Endothelial cell of umbilical vein (primary cell): Measurements from ENCODE around the gene SH3BP1. TPM values are rescaled to one million over a fixed set of nuclear protein-coding genes. Genes with fewer than 3 reads are reported as not detected.

Experiments used
- BruUV-seq: library from RNA; stranded (reverse); fragments of 400-500 nt; replicated peaks from 2 replicates; lab custom pipeline; 2021; lab: Mats Ljungman, UMichigan
- CTCF ChIA-PET: fragments of 300-600, 350-600 bp; sonication (Branson Sonifier 250); formaldehyde crosslinking; loops from one replicate; lab custom pipeline; 2021; ENCODE audit warnings: antibody characterized with exemption, inconsistent platforms; lab: Charles Lee
- POLR2A ChIA-PET: fragments of 300-600, 350-600 bp; sonication (Branson Sonifier 250); formaldehyde crosslinking; loops from one replicate; lab custom pipeline; 2021; ENCODE audit warnings: antibody characterized with exemption, inconsistent platforms; lab: Charles Lee
- DNase-seq: peaks from one replicate; pipeline ENCODE4 v3.0.0-alpha.2; 2011; ENCODE audit warnings: low read depth, low spot score
- FAIRE-seq: peaks from 2 replicates; lab custom pipeline; 2011; peaks lifted over from hg19 to GRCh38; lab: Jason Lieb, UNC
- H2AFZ ChIP-seq: 2 replicates; pipeline ENCODE4 v1.6.0; 2012; ENCODE audit warnings: low read depth, low read length, control low read depth, inconsistent platforms
- H3K27ac ChIP-seq: 2 replicates; pipeline ENCODE4 v1.5.1; 2011; ENCODE audit warnings: low read depth, mild to moderate bottlenecking, control low read depth, low read length, moderate library complexity; ENCODE audit not compliant: insufficient read depth
- H3K27me3 ChIP-seq, 2 experiments: 2 replicates each; pipeline versions ENCODE4 v1.6.0 to v1.6.1; 2011; ENCODE audit warnings: low read length in 2 of 2, mixed read lengths in 1 of 2; ENCODE audit not compliant: control insufficient read depth in 2 of 2, insufficient read depth in 2 of 2
- H3K36me3 ChIP-seq, 2 experiments: 2 replicates in 1 of 2; 3 replicates in 1 of 2; pipeline ENCODE4 v1.5.1; 2011; ENCODE audit warnings: low read length in 2 of 2, mild to moderate bottlenecking in 1 of 2, moderate library complexity in 1 of 2; ENCODE audit not compliant: control insufficient read depth in 2 of 2, insufficient read depth in 2 of 2; ENCODE audit errors: extremely low read depth in 1 of 2
- H3K4me1 ChIP-seq: 3 replicates; pipeline ENCODE4 v1.5.1; 2011; ENCODE audit warnings: mild to moderate bottlenecking, low read length; ENCODE audit not compliant: control insufficient read depth, insufficient read depth; ENCODE audit errors: extremely low read depth
- H3K4me2 ChIP-seq: 2 replicates; pipeline ENCODE4 v1.6.1; 2011; ENCODE audit warnings: low read length, control low read depth, mixed read lengths; ENCODE audit not compliant: insufficient read depth
- H3K4me3 ChIP-seq, 3 experiments: fragments of 200-600 bp in 1 of 3; sonication (generic), shearing (Covaris generic) in 1 of 3; replicated peaks in 1 of 3; 2 replicates each; pipeline ENCODE4 v1.5.1; 2011 to 2016; ENCODE audit warnings: control low read depth in 3 of 3, low read length in 3 of 3, mild to moderate bottlenecking in 2 of 3, inconsistent platforms in 1 of 3, low read depth in 1 of 3, moderate library complexity in 1 of 3; ENCODE audit not compliant: insufficient read depth in 1 of 3
- H3K79me2 ChIP-seq: 2 replicates; pipeline ENCODE4 v1.6.0; 2012; ENCODE audit warnings: low read length, inconsistent platforms; ENCODE audit not compliant: control insufficient read depth, insufficient read depth
- H3K9ac ChIP-seq: replicated peaks from 2 replicates; pipeline ENCODE3; 2011; ENCODE audit warnings: low read length, control low read depth; ENCODE audit not compliant: insufficient read depth; ENCODE audit errors: extremely low read depth
- H3K9me1 ChIP-seq: replicated peaks from 3 replicates; pipeline ENCODE4 v1.6.0; 2011; ENCODE audit warnings: mild to moderate bottlenecking, low read length; ENCODE audit not compliant: control insufficient read depth, insufficient read depth; ENCODE audit errors: extremely low read depth
- H3K9me3 ChIP-seq: replicated peaks from 2 replicates; pipeline ENCODE4 v1.5.1; 2012; ENCODE audit warnings: low read length, inconsistent platforms; ENCODE audit not compliant: control insufficient read depth, insufficient read depth
- H4K20me1 ChIP-seq: replicated peaks from 2 replicates; pipeline ENCODE3; 2011; ENCODE audit warnings: mild to moderate bottlenecking, low read length; ENCODE audit not compliant: control insufficient read depth, insufficient read depth; ENCODE audit errors: extremely low read depth
- EZH2 ChIP-seq: IDR thresholded peaks from 2 replicates; pipeline ENCODE4 v1.6.1; 2012; ENCODE audit warnings: borderline replicate concordance, low read depth, mild to moderate bottlenecking, moderate library complexity, low read length, inconsistent platforms; ENCODE audit not compliant: severe bottlenecking
- FOS ChIP-seq: IDR thresholded peaks from 2 replicates; pipeline ENCODE4 v1.6.1; 2011; ENCODE audit warnings: mild to moderate bottlenecking, low read length, moderate library complexity, borderline replicate concordance; ENCODE audit not compliant: insufficient read depth
- GATA2 ChIP-seq: IDR thresholded peaks from 2 replicates; pipeline ENCODE4 v1.7.0; 2011; ENCODE audit warnings: low read depth, mild to moderate bottlenecking, moderate library complexity, mixed read lengths, low read length; ENCODE audit not compliant: insufficient read length, insufficient read depth
- JUN ChIP-seq: IDR thresholded peaks from 2 replicates; pipeline ENCODE4 v1.6.1; 2011; ENCODE audit warnings: borderline replicate concordance, low read depth; ENCODE audit not compliant: insufficient read length, insufficient read depth
- MYC ChIP-seq: IDR thresholded peaks from one replicate; pipeline ENCODE4 v1.6.1; 2011; ENCODE audit warnings: mild to moderate bottlenecking, low read depth, low read length
- POLR2A ChIP-seq: IDR thresholded peaks from 2 replicates; pipeline ENCODE4 v1.6.1; 2012; ENCODE audit warnings: low read depth, mild to moderate bottlenecking, control low read depth, low read length
- POLR2AphosphoS5 ChIP-seq: IDR thresholded peaks from 2 replicates; pipeline ENCODE4 v1.6.1; 2012; ENCODE audit warnings: low read depth, mild to moderate bottlenecking, control low read depth, low read length, moderate library complexity; ENCODE audit not compliant: insufficient read depth
- dilution Hi-C: fragments of 300-500 bp; cut with MboI; formaldehyde crosslinking; loops from one replicate; pipeline ENCODE4 v1.15.0; 2019; ENCODE audit warnings: low sequenced_read_pairs; ENCODE audit not compliant: extremely low pct_ligation_motif_present
- intact Hi-C: fragments of 100-400 bp; cut with micrococcal nuclease; formaldehyde crosslinking; loops from one replicate; pipeline ENCODE4 v1.10.0; 2022
- polyA plus RNA-seq, 4 experiments: library from polyadenylated mRNA; depleted of rRNA in 3 of 4; stranded (reverse) in 3 of 4; unstranded in 1 of 4; fragments of >200 nt; gene quantifications; 2 replicates each; pipeline versions ENCODE4 v1.2.1 to v1.2.3, GENCODE V29; 2011 to 2012; ENCODE audit warnings: missing spikeins in 1 of 4
- total RNA-seq: library from RNA; stranded (reverse); gene quantifications from 2 replicates; pipeline ENCODE4 v1.2.3, GENCODE V29; 2021
- TF ChIP-seq, protein P1 (sequence below), 2 donors: IDR thresholded peaks; 1 replicate in 1 of 2; 2 replicates in 1 of 2; pipeline ENCODE4 v1.5.1; 2011; ENCODE audit warnings: low read length in 2 of 2, mild to moderate bottlenecking in 2 of 2, moderate library complexity in 2 of 2, control low read depth in 1 of 2, inconsistent platforms in 1 of 2, low read depth in 1 of 2; ENCODE audit not compliant: insufficient read depth in 1 of 2; ENCODE audit errors: extremely low read depth in 1 of 2
- TF ChIP-seq, protein P2 (sequence below): IDR thresholded peaks from 2 replicates; pipeline ENCODE4 v1.6.1; 2011; ENCODE audit not compliant: insufficient read depth, insufficient read length

The SH3BP1 gene
- total and polyA plus RNA-seq, 2 donors (not counting 3 experiments of a cell fraction or from before 2014, with no cell fraction given) = 2.3 to 4.3 TPM

- Histone ChIP-seq H3K4me3 (no peak overlapping the region), H4K20me1 (no peaks in the 10 kb centered on the region), H3K4me2 (no peak overlapping the region), H3K4me1 (peaks cover 2% of the 10 kb centered on the region), H3K27me3 (no peaks in the 10 kb centered on the region), H3K9me1 (no peaks in the 10 kb centered on the region), H3K9me3 (no peaks in the 10 kb centered on the region), H2AFZ (no peak overlapping the region), H3K27ac (no peak overlapping the region), H3K79me2 (no peaks in the 10 kb centered on the region), H3K9ac (no peak overlapping the region), H3K36me3 (no peaks in the 10 kb centered on the region)
- no TSS peak for BruUV-seq
- ChIA-PET CTCF (interaction anchor here (0.6 to 5.1 kb wide), 50 partner anchors 9 to 220 kb away, joined by 3 to 307 read pairs (median 8); partner anchors contain the start of genes GCAT, GGA1, LGALS1 and NOL12), POLR2A (interaction anchor here (0.6 to 1.5 kb wide), 6 partner anchors 11 to 53 kb away, joined by 3 to 9 read pairs (median 4); partner anchors contain the start of gene PDXP)
- dilution Hi-C loops = no loop called here
- FAIRE-seq (peak; percentile 90), DNase-seq (peak; percentile 70)
- intact Hi-C loops = loop anchor here (1.0 kb wide), 5 partner anchors 15 to 149 kb away; partner anchors contain the start of genes LGALS1 and PDXP
- TF ChIP-seq GATA2 (no peak), FOS (no peak), MYC (no peak)
- TF ChIP-seq, protein P1, sequence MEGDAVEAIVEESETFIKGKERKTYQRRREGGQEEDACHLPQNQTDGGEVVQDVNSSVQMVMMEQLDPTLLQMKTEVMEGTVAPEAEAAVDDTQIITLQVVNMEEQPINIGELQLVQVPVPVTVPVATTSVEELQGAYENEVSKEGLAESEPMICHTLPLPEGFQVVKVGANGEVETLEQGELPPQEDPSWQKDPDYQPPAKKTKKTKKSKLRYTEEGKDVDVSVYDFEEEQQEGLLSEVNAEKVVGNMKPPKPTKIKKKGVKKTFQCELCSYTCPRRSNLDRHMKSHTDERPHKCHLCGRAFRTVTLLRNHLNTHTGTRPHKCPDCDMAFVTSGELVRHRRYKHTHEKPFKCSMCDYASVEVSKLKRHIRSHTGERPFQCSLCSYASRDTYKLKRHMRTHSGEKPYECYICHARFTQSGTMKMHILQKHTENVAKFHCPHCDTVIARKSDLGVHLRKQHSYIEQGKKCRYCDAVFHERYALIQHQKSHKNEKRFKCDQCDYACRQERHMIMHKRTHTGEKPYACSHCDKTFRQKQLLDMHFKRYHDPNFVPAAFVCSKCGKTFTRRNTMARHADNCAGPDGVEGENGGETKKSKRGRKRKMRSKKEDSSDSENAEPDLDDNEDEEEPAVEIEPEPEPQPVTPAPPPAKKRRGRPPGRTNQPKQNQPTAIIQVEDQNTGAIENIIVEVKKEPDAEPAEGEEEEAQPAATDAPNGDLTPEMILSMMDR (IDR thresholded peaks at IDR 0.05; ENCODE audit: extremely low read depth in 1 of 2, insufficient read depth in 1 of 2, low read depth in 1 of 2, low read length in 2 of 2) = peak; percentile 84 to 95
These were observed 3.9 kb downstream of the SH3BP1 start for GRCh38 chr22:37643225-37643847.

- Histone ChIP-seq H3K9ac (no peak overlapping the region), H3K4me3 (no peak overlapping the region), H3K27ac (no peak overlapping the region), H3K79me2 (no peaks in the 10 kb centered on the region), H3K27me3 (no peaks in the 10 kb centered on the region), H4K20me1 (no peaks in the 10 kb centered on the region), H3K36me3 (no peaks in the 10 kb centered on the region), H2AFZ (no peak overlapping the region), H3K4me2 (no peak overlapping the region), H3K9me1 (no peaks in the 10 kb centered on the region), H3K4me1 (no peaks in the 10 kb centered on the region), H3K9me3 (no peaks in the 10 kb centered on the region)
- dilution Hi-C loops = no loop called here
- CTCF ChIA-PET = interaction anchor here (1.9 kb wide), 1 partner anchor 34 kb away, joined by 6 read pairs; no protein-coding TSS in a partner anchor
- BruUV-seq = no TSS peak
- TF ChIP-seq JUN = no peak
- TF ChIP-seq, protein P2, sequence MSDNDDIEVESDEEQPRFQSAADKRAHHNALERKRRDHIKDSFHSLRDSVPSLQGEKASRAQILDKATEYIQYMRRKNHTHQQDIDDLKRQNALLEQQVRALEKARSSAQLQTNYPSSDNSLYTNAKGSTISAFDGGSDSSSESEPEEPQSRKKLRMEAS = no peak
- TF ChIP-seq, protein P1 (IDR thresholded peaks at IDR 0.05; ENCODE audit: extremely low read depth in 1 of 2, insufficient read depth in 1 of 2, low read depth in 1 of 2, low read length in 2 of 2) = no peak
- TF ChIP-seq POLR2A = no peak
- TF ChIP-seq MYC = no peak
- TF ChIP-seq GATA2 = no peak
- no peak for TF ChIP-seq POLR2AphosphoS5
- no peak for TF ChIP-seq EZH2
- TF ChIP-seq FOS = no peak
- intact Hi-C loops = no loop called here
- DNase-seq (no peak), FAIRE-seq (no peak)
- POLR2A ChIA-PET = no interaction called here
These were observed 7.8 kb downstream of the SH3BP1 start for GRCh38 chr22:37647317-37647716.
